ENCODE results near the gene SLC13A5. TPM values are rescaled to one million over a fixed set of nuclear protein-coding genes. Genes with fewer than 3 reads are reported as not detected.

SLC13A5 gene
- total and polyA plus RNA-seq, 10 of the 15 experiments (the other 5 are each of a cell fraction or from before 2014, with no cell fraction given) = 0.23 TPM; not detected in 9

DNA sequence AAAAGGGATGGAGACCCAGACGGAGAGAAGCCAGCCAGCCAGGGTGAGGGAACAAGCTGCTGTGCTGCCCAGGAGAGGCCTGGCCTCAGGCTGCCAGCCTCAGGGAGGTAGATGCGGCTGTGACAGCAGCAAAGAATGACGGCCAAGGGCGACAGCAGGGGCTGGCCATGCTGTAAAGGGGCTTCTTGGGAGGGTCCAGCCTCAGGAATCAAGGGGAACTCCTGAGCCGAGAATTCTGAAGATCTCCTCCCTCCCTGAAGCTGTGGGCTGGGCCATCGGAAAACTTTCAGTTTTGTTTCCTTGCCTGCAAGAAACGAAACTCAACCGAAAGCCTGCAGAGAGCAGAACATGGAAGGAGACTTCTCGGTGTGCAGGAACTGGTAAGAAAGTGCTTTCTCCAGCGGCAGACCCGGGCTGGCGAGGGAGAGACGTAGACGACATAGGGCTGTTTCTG, 42.6 kb upstream of the SLC13A5 start, which contains the start of gene XAF1 (continued):
- no peak for TF ChIP-seq TBL1XR1 (IDR thresholded peaks at IDR 0.05; ENCODE audit: low read depth, low read length)
- peak; percentile 81 for TF ChIP-seq POLR2AphosphoS5 (IDR thresholded peaks at IDR 0.05; ENCODE audit: low read length)
- TF ChIP-seq ASH2L (IDR thresholded peaks at IDR 0.05; ENCODE audit: borderline replicate concordance, low read depth) = no peak
- no peak for TF ChIP-seq EP300 (IDR thresholded peaks at IDR 0.05; ENCODE audit: borderline replicate concordance in 1 of 2, control insufficient read depth in 1 of 2, low read depth in 2 of 2, low read length in 2 of 2)
- TF ChIP-seq, protein P1, sequence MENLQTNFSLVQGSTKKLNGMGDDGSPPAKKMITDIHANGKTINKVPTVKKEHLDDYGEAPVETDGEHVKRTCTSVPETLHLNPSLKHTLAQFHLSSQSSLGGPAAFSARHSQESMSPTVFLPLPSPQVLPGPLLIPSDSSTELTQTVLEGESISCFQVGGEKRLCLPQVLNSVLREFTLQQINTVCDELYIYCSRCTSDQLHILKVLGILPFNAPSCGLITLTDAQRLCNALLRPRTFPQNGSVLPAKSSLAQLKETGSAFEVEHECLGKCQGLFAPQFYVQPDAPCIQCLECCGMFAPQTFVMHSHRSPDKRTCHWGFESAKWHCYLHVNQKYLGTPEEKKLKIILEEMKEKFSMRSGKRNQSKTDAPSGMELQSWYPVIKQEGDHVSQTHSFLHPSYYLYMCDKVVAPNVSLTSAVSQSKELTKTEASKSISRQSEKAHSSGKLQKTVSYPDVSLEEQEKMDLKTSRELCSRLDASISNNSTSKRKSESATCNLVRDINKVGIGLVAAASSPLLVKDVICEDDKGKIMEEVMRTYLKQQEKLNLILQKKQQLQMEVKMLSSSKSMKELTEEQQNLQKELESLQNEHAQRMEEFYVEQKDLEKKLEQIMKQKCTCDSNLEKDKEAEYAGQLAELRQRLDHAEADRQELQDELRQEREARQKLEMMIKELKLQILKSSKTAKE (IDR thresholded peaks at IDR 0.05; ENCODE audit: low read depth, poor library complexity, severe bottlenecking) = no peak
- TF ChIP-seq, protein P2, sequence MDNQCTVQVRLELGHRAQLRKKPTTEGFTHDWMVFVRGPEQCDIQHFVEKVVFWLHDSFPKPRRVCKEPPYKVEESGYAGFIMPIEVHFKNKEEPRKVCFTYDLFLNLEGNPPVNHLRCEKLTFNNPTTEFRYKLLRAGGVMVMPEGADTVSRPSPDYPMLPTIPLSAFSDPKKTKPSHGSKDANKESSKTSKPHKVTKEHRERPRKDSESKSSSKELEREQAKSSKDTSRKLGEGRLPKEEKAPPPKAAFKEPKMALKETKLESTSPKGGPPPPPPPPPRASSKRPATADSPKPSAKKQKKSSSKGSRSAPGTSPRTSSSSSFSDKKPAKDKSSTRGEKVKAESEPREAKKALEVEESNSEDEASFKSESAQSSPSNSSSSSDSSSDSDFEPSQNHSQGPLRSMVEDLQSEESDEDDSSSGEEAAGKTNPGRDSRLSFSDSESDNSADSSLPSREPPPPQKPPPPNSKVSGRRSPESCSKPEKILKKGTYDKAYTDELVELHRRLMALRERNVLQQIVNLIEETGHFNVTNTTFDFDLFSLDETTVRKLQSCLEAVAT (IDR thresholded peaks at IDR 0.05) = 0 out of 2 replicates have a peak, but pooled peaks have one; percentile 23
- TF ChIP-seq ZNF207 (IDR thresholded peaks at IDR 0.05; ENCODE audit: borderline replicate concordance) = no peak
- peak; percentile 77 for TF ChIP-seq EED (IDR thresholded peaks at IDR 0.05; ENCODE audit: low read depth)
- TF ChIP-seq MEF2A (IDR thresholded peaks at IDR 0.05; ENCODE audit: insufficient read depth, low read depth, low read length) = no peak
- TF ChIP-seq EZH2 (IDR thresholded peaks at IDR 0.05; ENCODE audit: borderline replicate concordance, control insufficient read depth, low read depth, low read length) = no peak
